Esophagus squamous epithelium (tissue), 4 donors: ENCODE results near the gene NADSYN1.

ENCODE experiments used
- POLR2A ChIP-seq, 4 donors: fragments of 450-650 bp; IDR thresholded peaks; one replicate each; pipeline ENCODE4 v1.6.1; 2017; ENCODE audit warnings: antibody characterized with exemption in 4 of 4, mild to moderate bottlenecking in 4 of 4, moderate library complexity in 3 of 4
- TF ChIP-seq, protein P1 (sequence below), 6 experiments: fragments of 450-650 bp in 4 of 6; fragments of 200-600 bp in 2 of 6; sonication (generic) in 2 of 6; IDR thresholded peaks; one replicate each; pipeline ENCODE4 v1.5.1; 2016 to 2019; ENCODE audit warnings: antibody characterized with exemption in 6 of 6, mild to moderate bottlenecking in 4 of 6, moderate library complexity in 4 of 6

DNA sequence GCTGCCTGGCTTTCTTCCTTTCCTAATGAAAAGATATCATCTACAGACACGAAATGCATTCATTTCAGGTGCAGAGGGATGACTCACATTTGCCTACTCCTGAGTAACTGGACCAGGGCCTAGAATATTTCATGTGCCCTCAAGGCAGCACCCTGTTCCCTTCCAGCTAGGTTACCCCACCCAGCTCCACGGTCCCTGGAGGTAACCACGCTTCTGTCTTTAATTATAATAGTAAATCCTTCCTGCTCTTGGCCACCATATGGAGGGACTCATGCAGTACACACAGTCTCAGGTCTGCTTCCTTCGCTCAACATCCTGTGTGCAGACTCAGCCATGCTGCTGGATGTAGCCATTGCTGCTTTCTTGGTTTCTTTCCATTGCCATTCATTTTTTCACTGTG is 27.1 kb upstream of the NADSYN1 start:
- TF ChIP-seq, protein P1, sequence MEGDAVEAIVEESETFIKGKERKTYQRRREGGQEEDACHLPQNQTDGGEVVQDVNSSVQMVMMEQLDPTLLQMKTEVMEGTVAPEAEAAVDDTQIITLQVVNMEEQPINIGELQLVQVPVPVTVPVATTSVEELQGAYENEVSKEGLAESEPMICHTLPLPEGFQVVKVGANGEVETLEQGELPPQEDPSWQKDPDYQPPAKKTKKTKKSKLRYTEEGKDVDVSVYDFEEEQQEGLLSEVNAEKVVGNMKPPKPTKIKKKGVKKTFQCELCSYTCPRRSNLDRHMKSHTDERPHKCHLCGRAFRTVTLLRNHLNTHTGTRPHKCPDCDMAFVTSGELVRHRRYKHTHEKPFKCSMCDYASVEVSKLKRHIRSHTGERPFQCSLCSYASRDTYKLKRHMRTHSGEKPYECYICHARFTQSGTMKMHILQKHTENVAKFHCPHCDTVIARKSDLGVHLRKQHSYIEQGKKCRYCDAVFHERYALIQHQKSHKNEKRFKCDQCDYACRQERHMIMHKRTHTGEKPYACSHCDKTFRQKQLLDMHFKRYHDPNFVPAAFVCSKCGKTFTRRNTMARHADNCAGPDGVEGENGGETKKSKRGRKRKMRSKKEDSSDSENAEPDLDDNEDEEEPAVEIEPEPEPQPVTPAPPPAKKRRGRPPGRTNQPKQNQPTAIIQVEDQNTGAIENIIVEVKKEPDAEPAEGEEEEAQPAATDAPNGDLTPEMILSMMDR (IDR thresholded peaks at IDR 0.05), result no peak
- TF ChIP-seq POLR2A (IDR thresholded peaks at IDR 0.05), result no peak
